HepG2 (cell line): ENCODE results near the gene COL5A1. TPM values are rescaled to one million over a fixed set of nuclear protein-coding genes. Genes with fewer than 3 reads are reported as not detected.

Source experiments
- ATAC-seq: fragments of 200-7000 bp; cut with Tn5 transposase; 3 replicates; pipeline ENCODE4 v1.9.1; 2020; ENCODE audit warnings: mild to moderate bottlenecking, moderate library complexity
- BruUV-seq: library from RNA; stranded (reverse); fragments of 400-500 nt; replicated peaks from 2 replicates; lab custom pipeline; 2021; lab: Mats Ljungman, UMichigan
- CTCF ChIA-PET: fragments of 300-600 bp; formaldehyde crosslinking; extraction: SDS; loops from one replicate; lab custom pipeline; 2021; ENCODE audit warnings: low total read pairs, inconsistent platforms, low intra/inter-chr PET ratio; lab: Yijun Ruan, JAX
- POLR2A ChIA-PET: fragments of 350-600 bp; sonication (Branson Sonifier 250); formaldehyde crosslinking; loops from one replicate; lab custom pipeline; 2020; ENCODE audit warnings: antibody characterized with exemption, inconsistent platforms; lab: Yijun Ruan, JAX
- DNase-seq: peaks from one replicate; pipeline ENCODE4 v3.0.0-alpha.2; 2015; ENCODE audit warnings: low spot score
- FAIRE-seq: peaks from 3 replicates; lab custom pipeline; 2011; peaks lifted over from hg19 to GRCh38; lab: Jason Lieb, UNC
- H2AFZ ChIP-seq: one replicate; pipeline ENCODE4 v1.6.1; 2011; ENCODE audit warnings: low read length, inconsistent platforms
- H3K27ac ChIP-seq: fragments of 300-600 bp; 3 replicates; pipeline ENCODE4 v1.8.0; 2011; ENCODE audit warnings: mixed run types, mild to moderate bottlenecking, mixed read lengths, low read length, inconsistent platforms; ENCODE audit not compliant: insufficient read depth; ENCODE audit errors: extremely low read length
- H3K27me3 ChIP-seq, 2 experiments: fragments of 200-600 bp in 1 of 2; 2 replicates in 1 of 2; 3 replicates in 1 of 2; pipeline versions ENCODE4 v1.6.0 to v1.8.0; 2011; ENCODE audit warnings: low read length in 2 of 2, mild to moderate bottlenecking in 2 of 2, moderate library complexity in 2 of 2, inconsistent platforms in 1 of 2; ENCODE audit not compliant: insufficient read depth in 2 of 2, control insufficient read depth in 1 of 2
- H3K36me3 ChIP-seq, 2 experiments: fragments of 200-600 bp in 1 of 2; replicated peaks in 1 of 2; 2 replicates in 1 of 2; 3 replicates in 1 of 2; pipeline versions ENCODE4 v1.5.1 to v1.8.0; 2011; ENCODE audit warnings: low read length in 2 of 2, inconsistent platforms in 1 of 2; ENCODE audit not compliant: insufficient read depth in 2 of 2, control insufficient read depth in 1 of 2
- H3K4me1 ChIP-seq: 2 replicates; pipeline ENCODE4 v1.5.1; 2012; ENCODE audit warnings: low read length, inconsistent platforms; ENCODE audit not compliant: insufficient read depth
- H3K4me2 ChIP-seq: 2 replicates; pipeline ENCODE4 v1.6.0; 2011; ENCODE audit warnings: low read depth, low read length, inconsistent platforms
- H3K4me3 ChIP-seq, 3 experiments: fragments of 200-600 bp in 1 of 3; sonication (generic), shearing (Covaris generic) in 1 of 3; replicated peaks in 1 of 3; 2 replicates each; pipeline ENCODE4 v1.5.1; 2011 to 2016; ENCODE audit warnings: low read length in 3 of 3, inconsistent platforms in 2 of 3, low read depth in 2 of 3, mild to moderate bottlenecking in 2 of 3, control low read depth in 1 of 3, mixed read lengths in 1 of 3; ENCODE audit not compliant: insufficient read depth in 1 of 3
- H3K79me2 ChIP-seq: one replicate; pipeline ENCODE4 v1.6.1; 2011; ENCODE audit warnings: low read length, inconsistent platforms; ENCODE audit not compliant: insufficient read depth
- H3K9ac ChIP-seq: 2 replicates; pipeline ENCODE4 v1.6.0; 2011; ENCODE audit warnings: mild to moderate bottlenecking, low read depth, low read length, inconsistent platforms; ENCODE audit not compliant: insufficient read depth
- H3K9me3 ChIP-seq: 2 replicates; pipeline ENCODE4 v1.5.1; 2012; ENCODE audit warnings: mild to moderate bottlenecking, low read length
- H4K20me1 ChIP-seq: 2 replicates; pipeline ENCODE4 v1.6.0; 2011; ENCODE audit warnings: inconsistent platforms, mild to moderate bottlenecking, low read length, moderate library complexity; ENCODE audit not compliant: insufficient read depth
- ATF3 ChIP-seq: sonication (generic); formaldehyde crosslinking; IDR thresholded peaks from 2 replicates; pipeline ENCODE4 v1.4.0; 2020; ENCODE audit warnings: missing genetic modification reagents
- FOXP4 ChIP-seq: sonication (generic); formaldehyde crosslinking; IDR thresholded peaks from 2 replicates; pipeline ENCODE4 v1.4.0; 2020; ENCODE audit warnings: missing genetic modification reagents
- HNRNPUL1 ChIP-seq: fragments of 200-400 bp; formaldehyde crosslinking; IDR thresholded peaks from 2 replicates; pipeline ENCODE4 v1.6.1; 2017; ENCODE audit warnings: low read depth, mild to moderate bottlenecking, low read length, moderate library complexity
- KLF16 ChIP-seq, 2 experiments: sonication (generic) in 1 of 2; formaldehyde crosslinking in 1 of 2; IDR thresholded peaks; 2 replicates each; pipeline versions ENCODE4 v1.6.1 to v1.8.0; 2016 to 2023; ENCODE audit warnings: missing genetic modification reagents in 2 of 2, missing compliant biosample characterization in 1 of 2
- TEAD3 ChIP-seq: optimal IDR thresholded peaks from 2 replicates; pipeline ENCODE3; 2016; ENCODE audit warnings: borderline replicate concordance
- THAP7 ChIP-seq: sonication (generic); formaldehyde crosslinking; IDR thresholded peaks from 2 replicates; pipeline ENCODE4 v1.8.1; 2023; ENCODE audit warnings: mild to moderate bottlenecking, missing genetic modification reagents
- TRIM24 ChIP-seq: sonication (generic); formaldehyde crosslinking; IDR thresholded peaks from 2 replicates; pipeline ENCODE4 v1.8.0; 2022; ENCODE audit warnings: mild to moderate bottlenecking, missing genetic modification reagents
- ZBTB38 ChIP-seq: sonication (generic); formaldehyde crosslinking; IDR thresholded peaks from 2 replicates; pipeline ENCODE4 v1.5.1; 2020; ENCODE audit warnings: mild to moderate bottlenecking, missing genetic modification reagents
- ZNF367 ChIP-seq: sonication (generic); formaldehyde crosslinking; IDR thresholded peaks from 2 replicates; pipeline ENCODE4 v1.4.0; 2020; ENCODE audit warnings: missing genetic modification reagents, borderline replicate concordance
- ZNF460 ChIP-seq: sonication (generic); formaldehyde crosslinking; IDR thresholded peaks from 2 replicates; pipeline ENCODE4 v1.5.1; 2020; ENCODE audit warnings: missing genetic modification reagents, mild to moderate bottlenecking, borderline replicate concordance
- ZNF644 ChIP-seq: IDR thresholded peaks from 2 replicates; pipeline ENCODE4 v1.6.1; 2016; ENCODE audit warnings: low read depth
- ZNF780A ChIP-seq: sonication (generic); formaldehyde crosslinking; IDR thresholded peaks from 2 replicates; pipeline ENCODE4 v1.8.0; 2022; ENCODE audit warnings: mild to moderate bottlenecking, missing genetic modification reagents, moderate library complexity
- ZSCAN21 ChIP-seq: sonication (generic); formaldehyde crosslinking; IDR thresholded peaks from 2 replicates; pipeline ENCODE4 v1.8.0; 2022; ENCODE audit warnings: mild to moderate bottlenecking, missing genetic modification reagents, moderate library complexity, borderline replicate concordance
- WGBS: methylation state at CpG from one replicate; pipeline ENCODE4 v1.1.6; 2017; ENCODE audit warnings: low lambda C conversion rate; 5-methylcytosine and 5-hydroxymethylcytosine counted together
- in situ Hi-C: cut with HindIII; loops from 2 replicates; pipeline ENCODE4 v1.10.0; 2017; ENCODE audit warnings: low pct_unique_long_range_greater_than_20kb; ENCODE audit not compliant: extremely low pct_ligation_motif_present
- intact Hi-C: fragments of 100-400 bp; cut with micrococcal nuclease; formaldehyde crosslinking; loops from one replicate; pipeline ENCODE4 v1.10.0; 2022; ENCODE audit not compliant: unreplicated experiment
- polyA plus RNA-seq, 8 experiments: library from polyadenylated mRNA; depleted of rRNA in 3 of 8; stranded (reverse) in 7 of 8; unstranded in 1 of 8; fragments of >200 nt; fragmentation: Illumina TruSeq in 4 of 8; extraction: Trizol in 4 of 8; gene quantifications; 2 replicates each; pipeline versions ENCODE4 v1.2.1 to v1.2.3, GENCODE V29; 2011 to 2016; ENCODE audit warnings: low read depth in 4 of 8, missing spikeins in 1 of 8, mixed read lengths in 1 of 8; ENCODE audit not compliant: insufficient read depth in 1 of 8
- total RNA-seq, 5 experiments: library from RNA; depleted of rRNA; stranded (reverse); fragments of >200 nt; fragmentation: Illumina TruSeq; extraction: Trizol; gene quantifications; 2 replicates each; pipeline ENCODE4 v1.2.3, GENCODE V29; 2016; ENCODE audit warnings: low read depth in 1 of 5
- TF ChIP-seq, protein P1 (sequence below): IDR thresholded peaks from 2 replicates; pipeline ENCODE4 v1.6.1; 2016; ENCODE audit warnings: low read depth

Gene COL5A1
- total and polyA plus RNA-seq, 2 of the 13 experiments (the other 11 are each of a cell fraction or from before 2014, with no cell fraction given) = not detected

DNA sequence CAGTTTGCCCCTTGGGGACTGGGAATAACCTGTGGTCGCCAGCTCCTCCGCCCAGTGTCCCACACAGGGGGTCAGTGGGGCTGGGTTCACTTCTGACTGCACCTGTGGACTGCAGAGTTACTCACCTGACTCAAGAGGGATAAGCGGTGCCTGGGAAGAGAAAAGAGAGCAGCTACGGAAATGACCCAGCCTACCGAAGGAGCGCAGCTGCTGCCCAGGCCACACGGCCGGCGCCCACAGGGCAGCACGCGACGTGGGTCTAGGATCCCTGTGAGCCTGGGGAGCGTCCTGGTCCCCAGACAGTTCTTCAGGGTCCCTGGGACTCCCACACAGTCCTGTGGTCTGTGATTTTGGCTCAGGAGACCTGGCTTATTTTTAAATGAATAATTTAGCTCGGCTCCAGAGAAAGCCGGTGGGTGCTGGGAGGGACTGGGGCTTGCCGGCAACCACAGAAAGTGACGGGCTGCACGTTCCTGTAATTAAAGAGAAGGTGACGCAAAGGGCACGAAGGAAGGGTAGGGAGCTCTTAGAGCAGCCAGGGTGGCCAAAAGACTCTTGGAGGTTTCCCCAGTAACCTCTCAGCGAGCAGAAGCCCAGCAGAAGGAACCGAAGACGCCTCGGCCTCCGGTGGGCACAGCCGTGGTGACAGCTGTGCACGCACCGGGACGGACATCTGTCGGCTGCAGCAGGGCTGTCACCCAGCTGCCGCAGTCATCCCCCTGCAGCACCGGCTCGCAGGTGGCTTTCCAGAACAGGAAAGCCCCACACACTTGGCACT lies 141.5 kb downstream of the COL5A1 start:
- WGBS = 28% methylated on average over 10 of the region's 33 CpGs
- no peaks in the 10 kb centered on the region for H4K20me1 ChIP-seq
- H2AFZ ChIP-seq = no peak overlapping the region
- no peak overlapping the region for H3K4me2 ChIP-seq
- no peaks in the 10 kb centered on the region for H3K79me2 ChIP-seq
- H3K36me3 ChIP-seq = no peaks in the 10 kb centered on the region
- BruUV-seq = no TSS peak
- no peaks in the 10 kb centered on the region for H3K9me3 ChIP-seq
- CTCF ChIA-PET = no interaction called here
- in situ Hi-C loops (no loop called here), intact Hi-C loops (no loop called here)
- no peak overlapping the region for H3K9ac ChIP-seq
- TF ChIP-seq TRIM24 (CRISPR knock-in tag) (no peak), HNRNPUL1 (no peak), ZNF780A (CRISPR knock-in tag) (no peak), TEAD3 (CRISPR knock-in tag) (no peak), ZNF367 (CRISPR knock-in tag) (no peak), THAP7 (CRISPR knock-in tag) (no peak), ZNF644 (CRISPR knock-in tag) (no peak), ZBTB38 (CRISPR knock-in tag) (no peak), KLF16 (CRISPR knock-in tag; IDR thresholded peaks at IDR 0.05) (no peak), ZSCAN21 (no peak), FOXP4 (CRISPR knock-in tag) (no peak), ATF3 (no peak), ZNF460 (CRISPR knock-in tag) (no peak)
- TF ChIP-seq, protein P1, sequence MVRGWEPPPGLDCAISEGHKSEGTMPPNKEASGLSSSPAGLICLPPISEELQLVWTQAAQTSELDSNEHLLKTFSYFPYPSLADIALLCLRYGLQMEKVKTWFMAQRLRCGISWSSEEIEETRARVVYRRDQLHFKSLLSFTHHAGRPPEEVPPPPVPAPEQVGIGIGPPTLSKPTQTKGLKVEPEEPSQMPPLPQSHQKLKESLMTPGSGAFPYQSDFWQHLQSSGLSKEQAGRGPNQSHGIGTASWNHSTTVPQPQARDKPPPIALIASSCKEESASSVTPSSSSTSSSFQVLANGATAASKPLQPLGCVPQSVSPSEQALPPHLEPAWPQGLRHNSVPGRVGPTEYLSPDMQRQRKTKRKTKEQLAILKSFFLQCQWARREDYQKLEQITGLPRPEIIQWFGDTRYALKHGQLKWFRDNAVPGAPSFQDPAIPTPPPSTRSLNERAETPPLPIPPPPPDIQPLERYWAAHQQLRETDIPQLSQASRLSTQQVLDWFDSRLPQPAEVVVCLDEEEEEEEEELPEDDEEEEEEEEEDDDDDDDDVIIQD (CRISPR knock-in tag) = no peak
- ATAC-seq = no peak
- no peak overlapping the region for H3K27ac ChIP-seq
- no peak for FAIRE-seq
- POLR2A ChIA-PET = no interaction called here
- no peak for DNase-seq
- no peak overlapping the region for H3K4me3 ChIP-seq
- H3K27me3 ChIP-seq = peaks cover 14 to 85% of the 10 kb centered on the region in 2 experiments
- H3K4me1 ChIP-seq = no peaks in the 10 kb centered on the region
